Measurements from ENCODE around the gene ATF6. TPM values are rescaled to one million over a fixed set of nuclear protein-coding genes. Genes with fewer than 3 reads are reported as not detected.

Gene ATF6
- total RNA-seq, 1 donor from 2014 or later, result 38.2 TPM

DNA sequence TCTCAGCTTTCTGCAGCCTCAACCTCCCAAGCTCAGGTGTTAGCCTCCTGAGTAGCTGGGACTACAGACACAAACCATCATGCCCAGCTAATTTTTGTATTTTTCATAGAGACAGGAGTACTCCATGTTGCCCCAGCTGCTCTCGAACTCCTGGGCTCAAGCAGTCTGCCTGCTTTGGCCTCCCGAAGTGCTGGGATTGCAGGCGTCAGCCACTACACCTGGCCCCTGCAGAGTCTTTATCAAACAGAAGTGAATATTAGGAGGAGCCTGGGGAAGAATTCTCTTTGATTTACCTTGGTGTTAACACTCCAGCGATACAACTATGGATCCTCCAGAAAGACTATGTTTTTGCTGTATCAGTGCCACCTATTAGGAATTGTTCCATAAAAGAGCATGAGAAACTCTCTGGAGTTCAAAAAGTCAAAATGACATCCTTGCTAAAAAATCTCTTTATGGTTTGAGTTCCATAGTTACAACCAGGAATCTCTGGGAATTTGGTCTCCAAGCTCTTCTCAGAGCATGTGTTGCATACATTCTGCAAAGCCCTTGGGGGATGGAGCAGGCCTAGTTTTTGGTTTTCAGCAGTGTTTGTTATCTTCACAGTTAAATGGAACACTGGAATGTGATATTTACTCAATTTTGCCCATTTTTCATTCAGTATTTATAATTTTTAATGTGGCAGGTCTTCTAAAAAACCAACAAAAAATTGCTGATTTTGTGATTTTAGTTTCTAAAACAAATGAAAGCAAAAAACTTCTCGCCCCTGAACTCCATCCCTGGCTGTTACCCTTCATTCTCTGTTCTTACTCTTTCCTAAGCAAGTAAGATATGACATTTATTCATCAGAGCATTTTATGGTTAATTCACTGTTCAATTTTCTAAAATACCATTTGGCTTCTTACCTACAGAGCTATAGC, 180.2 kb downstream of the ATF6 start:
- DNase-seq (ENCODE audit: low spot score), result no peak
- Mint-ChIP-seq H3K36me3 (ENCODE audit: low read depth, unreplicated experiment) (no peaks in the 10 kb centered on the region), H3K9me3 (ENCODE audit: unreplicated experiment) (no peaks in the 10 kb centered on the region), H3K4me1 (ENCODE audit: unreplicated experiment) (peaks cover 3% of the 10 kb centered on the region), H3K27ac (ENCODE audit: unreplicated experiment) (no peak overlapping the region), H3K4me3 (ENCODE audit: unreplicated experiment) (no peak overlapping the region), H3K27me3 (ENCODE audit: unreplicated experiment) (no peaks in the 10 kb centered on the region)
- TF ChIP-seq, protein P1, sequence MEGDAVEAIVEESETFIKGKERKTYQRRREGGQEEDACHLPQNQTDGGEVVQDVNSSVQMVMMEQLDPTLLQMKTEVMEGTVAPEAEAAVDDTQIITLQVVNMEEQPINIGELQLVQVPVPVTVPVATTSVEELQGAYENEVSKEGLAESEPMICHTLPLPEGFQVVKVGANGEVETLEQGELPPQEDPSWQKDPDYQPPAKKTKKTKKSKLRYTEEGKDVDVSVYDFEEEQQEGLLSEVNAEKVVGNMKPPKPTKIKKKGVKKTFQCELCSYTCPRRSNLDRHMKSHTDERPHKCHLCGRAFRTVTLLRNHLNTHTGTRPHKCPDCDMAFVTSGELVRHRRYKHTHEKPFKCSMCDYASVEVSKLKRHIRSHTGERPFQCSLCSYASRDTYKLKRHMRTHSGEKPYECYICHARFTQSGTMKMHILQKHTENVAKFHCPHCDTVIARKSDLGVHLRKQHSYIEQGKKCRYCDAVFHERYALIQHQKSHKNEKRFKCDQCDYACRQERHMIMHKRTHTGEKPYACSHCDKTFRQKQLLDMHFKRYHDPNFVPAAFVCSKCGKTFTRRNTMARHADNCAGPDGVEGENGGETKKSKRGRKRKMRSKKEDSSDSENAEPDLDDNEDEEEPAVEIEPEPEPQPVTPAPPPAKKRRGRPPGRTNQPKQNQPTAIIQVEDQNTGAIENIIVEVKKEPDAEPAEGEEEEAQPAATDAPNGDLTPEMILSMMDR (IDR thresholded peaks at IDR 0.05; ENCODE audit: unreplicated experiment), result no peak

DNA sequence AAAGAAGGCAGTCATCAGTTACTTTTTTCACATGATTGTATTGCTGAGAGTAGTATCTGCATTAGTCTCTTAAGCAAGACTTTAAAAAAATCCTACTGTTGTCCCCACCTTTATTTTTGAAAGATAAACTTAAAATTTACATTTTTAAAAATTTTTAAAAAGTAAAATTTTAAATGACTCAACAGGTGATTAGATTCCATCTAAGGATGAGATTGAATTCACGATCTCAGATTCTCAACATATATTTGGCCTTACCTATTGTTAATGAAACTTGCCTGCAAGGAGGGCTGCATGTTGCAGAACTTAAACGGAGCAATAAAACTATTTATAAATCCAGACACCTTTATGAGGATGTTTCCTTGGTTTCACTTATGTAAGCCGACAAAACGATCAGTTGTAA, 182.3 kb downstream of the ATF6 start:
- peaks cover 3% of the 10 kb centered on the region for H3K4me1 Mint-ChIP-seq (ENCODE audit: unreplicated experiment)
- no peaks in the 10 kb centered on the region for H3K36me3 Mint-ChIP-seq (ENCODE audit: low read depth, unreplicated experiment)
- DNase-seq (ENCODE audit: low spot score), result no peak
- H3K27me3 Mint-ChIP-seq (ENCODE audit: unreplicated experiment), result no peaks in the 10 kb centered on the region
- no peak overlapping the region for H3K27ac Mint-ChIP-seq (ENCODE audit: unreplicated experiment)
- H3K4me3 Mint-ChIP-seq (ENCODE audit: unreplicated experiment), result no peak overlapping the region
- no peaks in the 10 kb centered on the region for H3K9me3 Mint-ChIP-seq (ENCODE audit: unreplicated experiment)
- TF ChIP-seq, protein P1 (IDR thresholded peaks at IDR 0.05; ENCODE audit: unreplicated experiment), result no peak

DNA sequence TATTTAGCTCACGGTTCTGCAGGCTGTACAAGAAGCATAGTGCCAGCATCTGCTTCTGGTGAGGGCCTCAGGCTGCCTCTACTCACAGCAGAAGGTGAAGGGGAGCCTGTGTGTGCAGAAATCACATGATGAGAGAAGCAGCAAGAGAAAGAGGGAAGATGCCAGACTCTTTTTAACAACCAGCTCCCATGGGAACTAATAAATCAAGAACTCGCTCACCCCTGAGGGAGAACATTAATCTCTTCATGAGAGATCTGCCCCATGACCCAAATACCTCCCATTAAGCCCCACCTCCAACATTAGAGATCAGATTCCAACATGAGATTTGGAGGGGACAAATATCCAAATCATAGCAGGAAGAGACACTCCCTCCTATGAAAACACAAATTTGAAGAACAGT, 183.4 kb downstream of the ATF6 start:
- DNase-seq (ENCODE audit: low spot score), result no peak
- TF ChIP-seq, protein P1 (IDR thresholded peaks at IDR 0.05; ENCODE audit: unreplicated experiment), result no peak
- Mint-ChIP-seq H3K9me3 (ENCODE audit: unreplicated experiment) (no peaks in the 10 kb centered on the region), H3K4me1 (ENCODE audit: unreplicated experiment) (peaks cover 12% of the 10 kb centered on the region), H3K27ac (ENCODE audit: unreplicated experiment) (no peak overlapping the region), H3K4me3 (ENCODE audit: unreplicated experiment) (no peak overlapping the region), H3K27me3 (ENCODE audit: unreplicated experiment) (no peaks in the 10 kb centered on the region), H3K36me3 (ENCODE audit: low read depth, unreplicated experiment) (no peaks in the 10 kb centered on the region)

DNA sequence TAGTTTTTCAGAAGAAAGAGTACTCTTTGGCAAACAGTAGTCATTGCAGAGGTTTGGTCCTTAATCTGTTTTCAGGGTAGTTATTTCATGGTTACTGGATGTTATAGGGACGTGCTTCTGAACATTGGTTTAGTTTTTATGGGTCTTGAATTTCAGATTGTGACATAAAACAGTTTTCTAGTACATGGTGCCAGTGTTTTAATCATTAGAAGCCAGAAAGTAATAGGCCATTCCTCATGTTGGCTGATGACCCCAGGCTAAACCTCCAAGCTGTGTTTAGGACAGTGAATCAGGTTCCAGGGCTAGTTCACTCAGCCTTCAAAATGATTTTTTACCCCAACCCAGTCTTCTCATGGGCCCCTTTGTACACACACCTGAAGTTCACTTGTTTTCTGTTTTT, 184.3 kb downstream of the ATF6 start:
- no peak for DNase-seq (ENCODE audit: low spot score)
- Mint-ChIP-seq H3K27me3 (ENCODE audit: unreplicated experiment) (no peaks in the 10 kb centered on the region), H3K36me3 (ENCODE audit: low read depth, unreplicated experiment) (peaks cover 6% of the 10 kb centered on the region), H3K4me3 (ENCODE audit: unreplicated experiment) (no peak overlapping the region), H3K4me1 (ENCODE audit: unreplicated experiment) (peaks cover 18% of the 10 kb centered on the region), H3K27ac (ENCODE audit: unreplicated experiment) (no peak overlapping the region), H3K9me3 (ENCODE audit: unreplicated experiment) (no peaks in the 10 kb centered on the region)
- TF ChIP-seq, protein P1 (IDR thresholded peaks at IDR 0.05; ENCODE audit: unreplicated experiment), result no peak

DNA sequence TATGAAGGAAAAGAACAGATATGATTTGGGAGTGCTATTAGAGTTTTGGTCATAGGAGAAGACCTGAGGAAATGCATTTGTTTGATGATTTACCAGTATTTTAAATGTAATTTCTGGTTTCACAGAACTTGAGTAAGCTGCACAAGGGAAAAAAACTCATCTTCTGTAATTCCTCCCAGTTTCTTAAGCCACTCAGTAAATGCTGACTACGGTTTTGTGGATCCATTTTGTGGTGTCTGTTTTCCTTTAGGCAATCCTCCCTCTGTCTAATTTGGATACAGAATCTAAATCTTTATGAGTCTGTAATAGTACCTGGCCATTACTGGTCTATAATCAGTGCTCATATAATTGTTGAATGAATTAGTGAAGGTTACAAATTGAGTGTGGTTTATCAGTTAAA, 185.5 kb downstream of the ATF6 start:
- peaks cover 6% of the 10 kb centered on the region for H3K36me3 Mint-ChIP-seq (ENCODE audit: low read depth, unreplicated experiment)
- no peaks in the 10 kb centered on the region for H3K9me3 Mint-ChIP-seq (ENCODE audit: unreplicated experiment)
- no peak for DNase-seq (ENCODE audit: low spot score)
- H3K27me3 Mint-ChIP-seq (ENCODE audit: unreplicated experiment), result no peaks in the 10 kb centered on the region
- H3K4me3 Mint-ChIP-seq (ENCODE audit: unreplicated experiment), result peak overlapping the region; percentile 21
- no peak overlapping the region for H3K27ac Mint-ChIP-seq (ENCODE audit: unreplicated experiment)
- TF ChIP-seq, protein P1 (IDR thresholded peaks at IDR 0.05; ENCODE audit: unreplicated experiment), result no peak
- H3K4me1 Mint-ChIP-seq (ENCODE audit: unreplicated experiment), result peaks cover 18% of the 10 kb centered on the region
